Measurements from ENCODE around the gene CFAP157.

- no peak for TF ChIP-seq CTCF (conservative IDR thresholded peaks at IDR 0.05 in 1 of 2, IDR thresholded peaks at IDR 0.05 in 1 of 2; ENCODE audit: low read depth in 1 of 2, low read length in 2 of 2)
- no peak for TF ChIP-seq EZH2 (IDR thresholded peaks at IDR 0.05; ENCODE audit: low read length, missing control alignments)
These were observed 14.7 kb upstream of the CFAP157 start for GRCh38 chr9:127692071-127692470.

All from fibroblast of lung (primary cell).